Astrocyte (in vitro differentiated cells and primary cell): ENCODE measurements around the gene GADD45B. TPM values are rescaled to one million over a fixed set of nuclear protein-coding genes. Genes with fewer than 3 reads are reported as not detected.

Experiments
- DNase-seq: peaks from one replicate; pipeline ENCODE4 v3.0.0-alpha.2; 2010; ENCODE audit warnings: low read depth
- FAIRE-seq: peaks from 2 replicates; lab custom pipeline; 2011; peaks lifted over from hg19 to GRCh38; lab: Jason Lieb, UNC
- H2AFZ ChIP-seq: 2 replicates; pipeline ENCODE4 v1.6.0; 2012; ENCODE audit warnings: low read depth, low read length, inconsistent platforms
- H3K27ac ChIP-seq: 2 replicates; pipeline ENCODE4 v1.5.1; 2011; ENCODE audit warnings: low read depth, low read length, inconsistent platforms
- H3K27me3 ChIP-seq: 2 replicates; pipeline ENCODE4 v1.6.0; 2011; ENCODE audit warnings: low read length, inconsistent platforms; ENCODE audit not compliant: insufficient read depth
- H3K36me3 ChIP-seq: 2 replicates; pipeline ENCODE4 v1.5.1; 2011; ENCODE audit warnings: low read length, inconsistent platforms; ENCODE audit not compliant: insufficient read depth
- H3K4me1 ChIP-seq: 2 replicates; pipeline ENCODE4 v1.5.1; 2011; ENCODE audit warnings: low read length, inconsistent platforms; ENCODE audit not compliant: insufficient read depth
- H3K4me2 ChIP-seq: 2 replicates; pipeline ENCODE4 v1.6.0; 2012; ENCODE audit warnings: low read length, inconsistent platforms
- H3K4me3 ChIP-seq: 2 replicates; pipeline ENCODE4 v1.5.1; 2011; ENCODE audit warnings: low read depth, mild to moderate bottlenecking, low read length, inconsistent platforms; ENCODE audit not compliant: insufficient read depth
- H3K79me2 ChIP-seq: 2 replicates; pipeline ENCODE4 v1.6.0; 2012; ENCODE audit warnings: mild to moderate bottlenecking, low read length, inconsistent platforms; ENCODE audit not compliant: insufficient read depth
- H3K9ac ChIP-seq: 2 replicates; pipeline ENCODE4 v1.6.0; 2012; ENCODE audit warnings: mild to moderate bottlenecking, low read length, inconsistent platforms
- H3K9me3 ChIP-seq: 2 replicates; pipeline ENCODE4 v1.5.1; 2012; ENCODE audit warnings: low read depth, mild to moderate bottlenecking, low read length, inconsistent platforms; ENCODE audit not compliant: insufficient read depth
- H4K20me1 ChIP-seq: 2 replicates; pipeline ENCODE4 v1.6.0; 2012; ENCODE audit warnings: low read length, inconsistent platforms; ENCODE audit not compliant: insufficient read depth
- H3K27ac Mint-ChIP-seq: one replicate; pipeline ENCODE4 v1.8.0; 2021; ENCODE audit warnings: mild to moderate bottlenecking, mixed read lengths; ENCODE audit not compliant: unreplicated experiment
- H3K27me3 Mint-ChIP-seq: one replicate; pipeline ENCODE4 v1.8.0; 2021; ENCODE audit warnings: low read depth, mixed read lengths; ENCODE audit not compliant: unreplicated experiment
- H3K36me3 Mint-ChIP-seq: one replicate; pipeline ENCODE4 v1.8.0; 2021; ENCODE audit warnings: low read depth, mixed read lengths; ENCODE audit not compliant: unreplicated experiment
- H3K4me1 Mint-ChIP-seq: one replicate; pipeline ENCODE4 v1.8.0; 2021; ENCODE audit warnings: low read depth, mixed read lengths; ENCODE audit not compliant: unreplicated experiment
- H3K4me3 Mint-ChIP-seq: one replicate; pipeline ENCODE4 v1.8.0; 2021; ENCODE audit warnings: mild to moderate bottlenecking, moderate library complexity, mixed read lengths; ENCODE audit not compliant: unreplicated experiment
- H3K9me3 Mint-ChIP-seq: one replicate; pipeline ENCODE4 v1.8.0; 2021; ENCODE audit warnings: mild to moderate bottlenecking, mixed read lengths; ENCODE audit not compliant: unreplicated experiment
- EZH2 ChIP-seq: IDR thresholded peaks from 2 replicates; pipeline ENCODE4 v1.6.1; 2012; ENCODE audit warnings: mild to moderate bottlenecking, low read length, inconsistent platforms; ENCODE audit not compliant: insufficient read depth
- total RNA-seq: library from RNA; stranded (reverse); gene quantifications from 2 replicates; pipeline ENCODE4 v1.2.1, GENCODE V29; 2021
- TF ChIP-seq, protein P1 (sequence below): IDR thresholded peaks from 2 replicates; pipeline ENCODE4 v1.5.1; 2011; ENCODE audit warnings: low read depth, mild to moderate bottlenecking, inconsistent platforms, low read length, moderate library complexity; ENCODE audit not compliant: insufficient read depth

Gene GADD45B
- total RNA-seq, 1 donor from 2014 or later: 161 TPM

DNA sequence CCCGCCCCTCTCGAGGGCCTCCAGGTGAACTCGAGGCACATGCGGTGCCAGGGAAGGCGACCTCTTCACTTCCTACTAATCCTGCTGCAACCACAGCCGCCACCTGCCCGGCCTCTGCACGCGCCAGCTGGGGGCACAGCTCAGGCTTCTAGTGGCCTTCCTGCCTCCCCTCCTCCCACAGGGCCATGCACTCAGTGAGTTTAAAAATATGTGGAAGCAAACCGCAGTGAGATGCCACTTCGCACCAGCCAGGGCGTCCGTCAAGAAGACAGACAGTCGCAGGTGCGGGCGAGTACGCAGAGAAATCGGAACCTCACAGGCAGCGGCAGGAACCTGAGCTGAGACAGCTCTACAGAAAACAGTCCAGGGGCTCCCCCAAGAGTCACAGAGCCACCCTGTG lies 29.5 kb upstream of the GADD45B start:
- DNase-seq (no peak), FAIRE-seq (no peak)
- Histone ChIP-seq H3K79me2 (peaks cover 92% of the 10 kb centered on the region), H3K4me1 (no peaks in the 10 kb centered on the region), H3K9me3 (no peaks in the 10 kb centered on the region), H3K27me3 (no peaks in the 10 kb centered on the region), H3K4me3 (no peak overlapping the region), H3K4me2 (no peak overlapping the region), H4K20me1 (peaks cover 73% of the 10 kb centered on the region), H3K9ac (no peak overlapping the region), H3K27ac (no peak overlapping the region), H2AFZ (no peak overlapping the region), H3K36me3 (peaks cover 3% of the 10 kb centered on the region)
- peaks cover 3% of the 10 kb centered on the region for H3K4me1 Mint-ChIP-seq
- H3K27ac Mint-ChIP-seq: no peak overlapping the region
- no peaks in the 10 kb centered on the region for H3K27me3 Mint-ChIP-seq
- H3K36me3 Mint-ChIP-seq: peaks cover 6% of the 10 kb centered on the region
- H3K4me3 Mint-ChIP-seq: no peak overlapping the region
- TF ChIP-seq EZH2: no peak
- TF ChIP-seq, protein P1, sequence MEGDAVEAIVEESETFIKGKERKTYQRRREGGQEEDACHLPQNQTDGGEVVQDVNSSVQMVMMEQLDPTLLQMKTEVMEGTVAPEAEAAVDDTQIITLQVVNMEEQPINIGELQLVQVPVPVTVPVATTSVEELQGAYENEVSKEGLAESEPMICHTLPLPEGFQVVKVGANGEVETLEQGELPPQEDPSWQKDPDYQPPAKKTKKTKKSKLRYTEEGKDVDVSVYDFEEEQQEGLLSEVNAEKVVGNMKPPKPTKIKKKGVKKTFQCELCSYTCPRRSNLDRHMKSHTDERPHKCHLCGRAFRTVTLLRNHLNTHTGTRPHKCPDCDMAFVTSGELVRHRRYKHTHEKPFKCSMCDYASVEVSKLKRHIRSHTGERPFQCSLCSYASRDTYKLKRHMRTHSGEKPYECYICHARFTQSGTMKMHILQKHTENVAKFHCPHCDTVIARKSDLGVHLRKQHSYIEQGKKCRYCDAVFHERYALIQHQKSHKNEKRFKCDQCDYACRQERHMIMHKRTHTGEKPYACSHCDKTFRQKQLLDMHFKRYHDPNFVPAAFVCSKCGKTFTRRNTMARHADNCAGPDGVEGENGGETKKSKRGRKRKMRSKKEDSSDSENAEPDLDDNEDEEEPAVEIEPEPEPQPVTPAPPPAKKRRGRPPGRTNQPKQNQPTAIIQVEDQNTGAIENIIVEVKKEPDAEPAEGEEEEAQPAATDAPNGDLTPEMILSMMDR: no peak
- peaks cover 1% of the 10 kb centered on the region for H3K9me3 Mint-ChIP-seq

GRCh38 chr19:2449019-2449418 lies 26.9 kb upstream of the GADD45B start:
- Histone ChIP-seq H3K36me3 (peaks cover 3% of the 10 kb centered on the region), H3K9me3 (no peaks in the 10 kb centered on the region), H3K4me3 (no peak overlapping the region), H3K27me3 (no peaks in the 10 kb centered on the region), H3K27ac (no peak overlapping the region), H3K9ac (no peak overlapping the region), H2AFZ (no peak overlapping the region), H3K4me1 (peaks cover 2% of the 10 kb centered on the region), H4K20me1 (peaks cover 79% of the 10 kb centered on the region), H3K4me2 (no peak overlapping the region), H3K79me2 (peaks cover 94% of the 10 kb centered on the region)
- Mint-ChIP-seq H3K9me3 (peaks cover 1% of the 10 kb centered on the region), H3K27me3 (no peaks in the 10 kb centered on the region), H3K4me1 (peaks cover 4% of the 10 kb centered on the region), H3K4me3 (no peak overlapping the region), H3K36me3 (peaks cover 6% of the 10 kb centered on the region), H3K27ac (no peak overlapping the region)
- no peak for DNase-seq
- no peak for FAIRE-seq
- TF ChIP-seq, protein P1: no peak
- TF ChIP-seq EZH2: no peak

DNA sequence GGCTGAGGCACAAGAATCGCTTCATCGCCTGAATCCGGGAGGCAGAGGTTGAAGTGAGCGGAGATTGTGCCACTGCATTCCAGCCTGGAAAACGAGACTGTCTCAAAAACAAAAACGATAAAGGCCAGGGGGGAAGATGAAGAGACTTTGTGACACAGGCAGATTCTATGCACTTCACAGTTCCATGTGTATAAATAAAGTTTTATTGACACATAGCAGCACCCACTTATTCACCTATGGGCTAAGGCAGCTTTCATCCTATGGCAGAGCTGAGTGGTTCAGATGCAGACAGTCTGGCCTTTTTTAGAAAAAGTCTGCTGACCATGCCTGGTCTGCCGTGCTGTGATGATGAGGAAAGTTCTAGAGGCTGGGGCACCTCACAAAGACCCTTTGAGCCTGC lies 24.8 kb upstream of the GADD45B start:
- H3K79me2 ChIP-seq: peaks cover 100% of the 10 kb centered on the region
- H3K4me1 ChIP-seq: peaks cover 12% of the 10 kb centered on the region
- no peak overlapping the region for H3K27ac Mint-ChIP-seq
- no peak overlapping the region for H3K9ac ChIP-seq
- no peak for DNase-seq
- H3K36me3 Mint-ChIP-seq: peaks cover 4% of the 10 kb centered on the region
- H2AFZ ChIP-seq: no peak overlapping the region
- H3K4me3 ChIP-seq: no peak overlapping the region
- peaks cover 3% of the 10 kb centered on the region for H3K36me3 ChIP-seq
- no peak for TF ChIP-seq EZH2
- TF ChIP-seq, protein P1: no peak
- no peak for FAIRE-seq
- H3K27me3 ChIP-seq: no peaks in the 10 kb centered on the region
- H3K27me3 Mint-ChIP-seq: no peaks in the 10 kb centered on the region
- peaks cover 6% of the 10 kb centered on the region for H3K4me1 Mint-ChIP-seq
- H3K27ac ChIP-seq: no peak overlapping the region
- peaks cover 1% of the 10 kb centered on the region for H3K9me3 Mint-ChIP-seq
- no peak overlapping the region for H3K4me2 ChIP-seq
- H3K4me3 Mint-ChIP-seq: no peak overlapping the region
- H4K20me1 ChIP-seq: peaks cover 86% of the 10 kb centered on the region
- no peaks in the 10 kb centered on the region for H3K9me3 ChIP-seq
